ENCODE data around the gene USP40.

DNA sequence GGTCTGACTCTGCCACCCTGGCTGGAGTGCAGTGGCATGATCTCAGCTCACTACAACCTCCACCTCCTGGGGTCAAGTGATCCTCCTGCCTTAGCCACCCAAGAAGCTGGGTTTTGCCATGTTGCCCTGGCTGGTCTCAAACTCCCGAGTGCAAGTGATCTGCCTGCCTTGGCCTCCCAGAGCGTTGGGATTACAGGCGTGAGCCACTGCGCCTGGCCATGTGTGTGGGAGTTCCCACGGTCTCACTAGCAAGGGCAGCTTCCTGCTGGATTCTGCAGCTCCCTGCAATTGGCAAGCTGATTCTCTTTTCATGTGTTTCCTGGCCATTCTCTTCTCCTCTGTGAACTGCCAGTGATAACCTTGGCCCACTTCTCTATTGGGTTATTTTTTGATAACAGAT lies 84.0 kb downstream of the USP40 start:
- TF ChIP-seq POLR2A (IDR thresholded peaks at IDR 0.05; ENCODE audit: extremely low read depth, insufficient read length) (no peak), MYC (IDR thresholded peaks at IDR 0.05; ENCODE audit: low read depth, low read length) (no peak)
- TF ChIP-seq, protein P1, sequence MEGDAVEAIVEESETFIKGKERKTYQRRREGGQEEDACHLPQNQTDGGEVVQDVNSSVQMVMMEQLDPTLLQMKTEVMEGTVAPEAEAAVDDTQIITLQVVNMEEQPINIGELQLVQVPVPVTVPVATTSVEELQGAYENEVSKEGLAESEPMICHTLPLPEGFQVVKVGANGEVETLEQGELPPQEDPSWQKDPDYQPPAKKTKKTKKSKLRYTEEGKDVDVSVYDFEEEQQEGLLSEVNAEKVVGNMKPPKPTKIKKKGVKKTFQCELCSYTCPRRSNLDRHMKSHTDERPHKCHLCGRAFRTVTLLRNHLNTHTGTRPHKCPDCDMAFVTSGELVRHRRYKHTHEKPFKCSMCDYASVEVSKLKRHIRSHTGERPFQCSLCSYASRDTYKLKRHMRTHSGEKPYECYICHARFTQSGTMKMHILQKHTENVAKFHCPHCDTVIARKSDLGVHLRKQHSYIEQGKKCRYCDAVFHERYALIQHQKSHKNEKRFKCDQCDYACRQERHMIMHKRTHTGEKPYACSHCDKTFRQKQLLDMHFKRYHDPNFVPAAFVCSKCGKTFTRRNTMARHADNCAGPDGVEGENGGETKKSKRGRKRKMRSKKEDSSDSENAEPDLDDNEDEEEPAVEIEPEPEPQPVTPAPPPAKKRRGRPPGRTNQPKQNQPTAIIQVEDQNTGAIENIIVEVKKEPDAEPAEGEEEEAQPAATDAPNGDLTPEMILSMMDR (IDR thresholded peaks at IDR 0.05; ENCODE audit: low read depth, low read length) = no peak
- TF ChIP-seq, protein P2, sequence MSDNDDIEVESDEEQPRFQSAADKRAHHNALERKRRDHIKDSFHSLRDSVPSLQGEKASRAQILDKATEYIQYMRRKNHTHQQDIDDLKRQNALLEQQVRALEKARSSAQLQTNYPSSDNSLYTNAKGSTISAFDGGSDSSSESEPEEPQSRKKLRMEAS (IDR thresholded peaks at IDR 0.05; ENCODE audit: low read depth, low read length) = no peak

Measured in NB4 (cell line).